ENCODE results near the gene LMO7. TPM values are rescaled to one million over a fixed set of nuclear protein-coding genes. Genes with fewer than 3 reads are reported as not detected.

The LMO7 gene
- polyA plus RNA-seq, 1 experiment = 149 TPM

GRCh38 chr13:75876142-75877050 is 240.3 kb downstream of the LMO7 start:
- Histone ChIP-seq H3K4me3 (ENCODE audit: low read depth, low read length) (no peak overlapping the region), H3K36me3 (ENCODE audit: control insufficient read depth, insufficient read depth, low read length) (no peaks in the 10 kb centered on the region), H3K27me3 (ENCODE audit: control insufficient read depth, insufficient read depth, low read length) (no peaks in the 10 kb centered on the region)
- POLR2A ChIA-PET = no interaction called here
- TF ChIP-seq, protein P1, sequence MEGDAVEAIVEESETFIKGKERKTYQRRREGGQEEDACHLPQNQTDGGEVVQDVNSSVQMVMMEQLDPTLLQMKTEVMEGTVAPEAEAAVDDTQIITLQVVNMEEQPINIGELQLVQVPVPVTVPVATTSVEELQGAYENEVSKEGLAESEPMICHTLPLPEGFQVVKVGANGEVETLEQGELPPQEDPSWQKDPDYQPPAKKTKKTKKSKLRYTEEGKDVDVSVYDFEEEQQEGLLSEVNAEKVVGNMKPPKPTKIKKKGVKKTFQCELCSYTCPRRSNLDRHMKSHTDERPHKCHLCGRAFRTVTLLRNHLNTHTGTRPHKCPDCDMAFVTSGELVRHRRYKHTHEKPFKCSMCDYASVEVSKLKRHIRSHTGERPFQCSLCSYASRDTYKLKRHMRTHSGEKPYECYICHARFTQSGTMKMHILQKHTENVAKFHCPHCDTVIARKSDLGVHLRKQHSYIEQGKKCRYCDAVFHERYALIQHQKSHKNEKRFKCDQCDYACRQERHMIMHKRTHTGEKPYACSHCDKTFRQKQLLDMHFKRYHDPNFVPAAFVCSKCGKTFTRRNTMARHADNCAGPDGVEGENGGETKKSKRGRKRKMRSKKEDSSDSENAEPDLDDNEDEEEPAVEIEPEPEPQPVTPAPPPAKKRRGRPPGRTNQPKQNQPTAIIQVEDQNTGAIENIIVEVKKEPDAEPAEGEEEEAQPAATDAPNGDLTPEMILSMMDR (IDR thresholded peaks at IDR 0.05; ENCODE audit: insufficient read depth, low read depth, low read length) = peak; percentile 90
- no peak for DNase-seq (ENCODE audit: low read depth)
- CTCF ChIA-PET = interaction anchor here (0.6 to 7.7 kb wide), 26 partner anchors 10 to 1075 kb away, joined by 3 to 129 read pairs (median 4); no protein-coding TSS in a partner anchor

DNA sequence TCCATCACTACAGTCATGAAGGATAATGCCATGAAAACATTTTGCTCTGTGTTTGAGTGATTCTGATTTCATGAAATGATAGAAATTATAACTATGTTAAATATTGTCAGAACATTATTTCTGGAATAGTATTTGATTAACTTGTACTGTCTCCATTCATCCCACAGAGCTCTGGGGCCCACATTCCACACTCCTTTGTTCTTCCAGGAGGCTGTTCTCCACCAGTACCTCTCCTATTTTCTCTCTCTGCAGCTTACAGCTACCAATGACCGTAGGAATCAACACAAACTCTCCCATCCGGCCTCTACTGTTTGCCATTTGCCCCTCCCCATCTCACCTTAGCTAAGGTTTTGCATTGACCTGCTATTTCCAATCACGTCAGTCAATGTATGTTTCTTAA is 240.9 kb downstream of the LMO7 start:
- H3K36me3 ChIP-seq (ENCODE audit: control insufficient read depth, insufficient read depth, low read length) = no peaks in the 10 kb centered on the region
- H3K4me3 ChIP-seq (ENCODE audit: low read depth, low read length) = no peak overlapping the region
- TF ChIP-seq, protein P1 (IDR thresholded peaks at IDR 0.05; ENCODE audit: insufficient read depth, low read depth, low read length) = no peak
- no peaks in the 10 kb centered on the region for H3K27me3 ChIP-seq (ENCODE audit: control insufficient read depth, insufficient read depth, low read length)
- CTCF ChIA-PET = interaction anchor here (0.6 to 7.7 kb wide), 18 partner anchors 9 to 1075 kb away, joined by 3 to 129 read pairs (median 5); no protein-coding TSS in a partner anchor
- POLR2A ChIA-PET = no interaction called here
- DNase-seq (ENCODE audit: low read depth) = no peak

- no peaks in the 10 kb centered on the region for H3K27me3 ChIP-seq (ENCODE audit: control insufficient read depth, insufficient read depth, low read length)
- no peaks in the 10 kb centered on the region for H3K36me3 ChIP-seq (ENCODE audit: control insufficient read depth, insufficient read depth, low read length)
- no peak for DNase-seq (ENCODE audit: low read depth)
- ChIA-PET CTCF (no interaction called here), POLR2A (no interaction called here)
- TF ChIP-seq, protein P1 (IDR thresholded peaks at IDR 0.05; ENCODE audit: insufficient read depth, low read depth, low read length) = no peak
- no peak overlapping the region for H3K4me3 ChIP-seq (ENCODE audit: low read depth, low read length)
Measured at GRCh38 chr13:75879656-75880055, 243.5 kb downstream of the LMO7 start.

GRCh38 chr13:75881109-75881775 is 245.1 kb downstream of the LMO7 start:
- DNase-seq (ENCODE audit: low read depth) = no peak
- no peaks in the 10 kb centered on the region for H3K36me3 ChIP-seq (ENCODE audit: control insufficient read depth, insufficient read depth, low read length)
- TF ChIP-seq, protein P1 (IDR thresholded peaks at IDR 0.05; ENCODE audit: insufficient read depth, low read depth, low read length) = no peak
- POLR2A ChIA-PET = no interaction called here
- CTCF ChIA-PET = interaction anchor here (0.7 to 2.0 kb wide), 2 partner anchors 11 to 592 kb away, joined by 3 to 6 read pairs; no protein-coding TSS in a partner anchor
- no peak overlapping the region for H3K4me3 ChIP-seq (ENCODE audit: low read depth, low read length)
- H3K27me3 ChIP-seq (ENCODE audit: control insufficient read depth, insufficient read depth, low read length) = no peaks in the 10 kb centered on the region

DNA sequence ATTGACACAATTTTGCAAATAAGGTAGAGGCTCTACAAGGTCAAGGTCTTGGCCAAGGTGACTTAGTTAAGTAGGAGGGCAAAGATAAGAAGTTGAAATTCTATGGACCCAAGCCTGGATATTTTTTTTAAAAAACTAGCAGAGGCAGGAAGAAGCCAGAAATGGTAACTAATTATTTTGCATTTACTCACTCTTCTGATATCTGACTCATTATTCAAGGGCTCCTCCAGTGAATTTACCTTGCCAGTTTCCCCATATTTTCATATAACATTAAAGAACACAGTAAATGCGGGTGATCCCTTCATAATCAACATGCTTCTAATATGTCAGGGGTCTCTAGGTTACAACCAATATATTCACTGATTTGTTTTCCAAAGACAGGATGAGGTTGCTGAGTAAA is 246.1 kb downstream of the LMO7 start:
- TF ChIP-seq, protein P1 (IDR thresholded peaks at IDR 0.05; ENCODE audit: insufficient read depth, low read depth, low read length) = no peak
- no peak overlapping the region for H3K4me3 ChIP-seq (ENCODE audit: low read depth, low read length)
- H3K27me3 ChIP-seq (ENCODE audit: control insufficient read depth, insufficient read depth, low read length) = no peaks in the 10 kb centered on the region
- DNase-seq (ENCODE audit: low read depth) = no peak
- CTCF ChIA-PET = interaction anchor here (0.8 to 1.8 kb wide), 2 partner anchors 9 to 592 kb away, joined by 3 to 4 read pairs; no protein-coding TSS in a partner anchor
- H3K36me3 ChIP-seq (ENCODE audit: control insufficient read depth, insufficient read depth, low read length) = no peaks in the 10 kb centered on the region
- POLR2A ChIA-PET = no interaction called here
